Muscle layer of duodenum (tissue), 2 donors: ENCODE results near the gene DDO.

Experiments used
- H3K27ac ChIP-seq: one replicate; pipeline ENCODE4 v1.7.0; 2013; ENCODE audit warnings: mild to moderate bottlenecking, low read length
- H3K27me3 ChIP-seq: one replicate; pipeline ENCODE4 v1.7.0; 2013; ENCODE audit warnings: low read depth, mild to moderate bottlenecking, control low read depth, low read length
- H3K36me3 ChIP-seq, 2 donors: one replicate each; pipeline ENCODE4 v1.7.0; 2013; ENCODE audit warnings: low read length in 2 of 2, control low read depth in 1 of 2, mild to moderate bottlenecking in 1 of 2; ENCODE audit not compliant: insufficient read depth in 2 of 2, control insufficient read depth in 1 of 2
- H3K4me1 ChIP-seq, 2 donors: one replicate each; pipeline ENCODE4 v1.7.0; 2013; ENCODE audit warnings: low read length in 2 of 2, mild to moderate bottlenecking in 2 of 2, control low read depth in 1 of 2, moderate library complexity in 1 of 2; ENCODE audit not compliant: insufficient read depth in 2 of 2, control insufficient read depth in 1 of 2
- H3K4me3 ChIP-seq, 2 donors: one replicate each; pipeline ENCODE4 v1.7.0; 2013; ENCODE audit warnings: low read length in 2 of 2, low read depth in 1 of 2, mild to moderate bottlenecking in 1 of 2
- H3K9me3 ChIP-seq, 2 donors: one replicate each; pipeline ENCODE4 v1.7.0; 2013; ENCODE audit warnings: low read length in 2 of 2, control low read depth in 1 of 2, mild to moderate bottlenecking in 1 of 2; ENCODE audit not compliant: control insufficient read depth in 1 of 2
- donor health status: healthy.

The DDO gene

GRCh38 chr6:110366256-110366655, 49.1 kb downstream of the DDO start:
- Histone ChIP-seq H3K4me3 (no peak overlapping the region), H3K27ac (no peak overlapping the region), H3K36me3 (no peaks in the 10 kb centered on the region), H3K9me3 (no peaks in the 10 kb centered on the region), H3K27me3 (no peaks in the 10 kb centered on the region), H3K4me1 (peaks cover 0 to 5% of the 10 kb centered on the region in 2 donors)

GRCh38 chr6:110364364-110365105, 50.8 kb downstream of the DDO start:
- Histone ChIP-seq H3K27ac (peak overlapping the region; percentile 65), H3K9me3 (no peaks in the 10 kb centered on the region), H3K36me3 (no peaks in the 10 kb centered on the region), H3K4me1 (peaks cover 5 to 6% of the 10 kb centered on the region in 2 donors), H3K27me3 (no peaks in the 10 kb centered on the region), H3K4me3 (no peak overlapping the region)

- no peaks in the 10 kb centered on the region for H3K36me3 ChIP-seq
- no peaks in the 10 kb centered on the region for H3K9me3 ChIP-seq
- peak overlapping the region; percentile 65 for H3K27ac ChIP-seq
- H3K4me1 ChIP-seq, result peaks cover 7 to 13% of the 10 kb centered on the region in 2 donors
- no peaks in the 10 kb centered on the region for H3K27me3 ChIP-seq
- no peak overlapping the region for H3K4me3 ChIP-seq
These were observed 51.6 kb downstream of the DDO start for GRCh38 chr6:110363748-110364147.

- H3K4me1 ChIP-seq, result peaks cover 7 to 14% of the 10 kb centered on the region in 2 donors
- H3K36me3 ChIP-seq, result no peaks in the 10 kb centered on the region
- H3K27ac ChIP-seq, result no peak overlapping the region
- no peak overlapping the region for H3K4me3 ChIP-seq
- no peaks in the 10 kb centered on the region for H3K9me3 ChIP-seq
- no peaks in the 10 kb centered on the region for H3K27me3 ChIP-seq
These were observed 54.7 kb downstream of the DDO start for GRCh38 chr6:110360676-110361075.

GRCh38 chr6:110359556-110359955, 55.8 kb downstream of the DDO start:
- no peaks in the 10 kb centered on the region for H3K36me3 ChIP-seq
- H3K27ac ChIP-seq, result peak overlapping the region; percentile 76
- no peaks in the 10 kb centered on the region for H3K27me3 ChIP-seq
- peak overlapping the region in 1 of 2 donors; percentile 70 for H3K4me3 ChIP-seq
- H3K4me1 ChIP-seq, result peaks cover 7 to 23% of the 10 kb centered on the region in 2 donors
- H3K9me3 ChIP-seq, result no peaks in the 10 kb centered on the region

- Histone ChIP-seq H3K4me3 (peak overlapping the region; percentile 57 to 70), H3K27ac (peak overlapping the region; percentile 76), H3K36me3 (no peaks in the 10 kb centered on the region), H3K27me3 (no peaks in the 10 kb centered on the region), H3K4me1 (peaks cover 7 to 29% of the 10 kb centered on the region in 2 donors), H3K9me3 (no peaks in the 10 kb centered on the region)
These were observed 56.7 kb downstream of the DDO start for GRCh38 chr6:110358553-110359160.

- H3K27me3 ChIP-seq, result no peaks in the 10 kb centered on the region
- H3K4me1 ChIP-seq, result peaks cover 10 to 31% of the 10 kb centered on the region in 2 donors
- peak within 1 kb of the TSS; percentile 63 to 71 for H3K4me3 ChIP-seq
- no peaks in the 10 kb centered on the region for H3K9me3 ChIP-seq
- H3K36me3 ChIP-seq, result no peaks in the 10 kb centered on the region
- peak within 1 kb of the TSS; percentile 76 for H3K27ac ChIP-seq
These were observed 57.5 kb downstream of the DDO start, which contains the start of gene METTL24 for GRCh38 chr6:110357664-110358552. Gene METTL24, minus strand, starts transcription at chr6:110358349. Its CDS starts 77 bp downstream, at chr6:110358272.

- Histone ChIP-seq H3K27me3 (no peaks in the 10 kb centered on the region), H3K4me1 (peaks cover 13 to 31% of the 10 kb centered on the region in 2 donors), H3K36me3 (no peaks in the 10 kb centered on the region), H3K27ac (peak overlapping the region; percentile 64), H3K4me3 (peak overlapping the region; percentile 63 to 71), H3K9me3 (no peaks in the 10 kb centered on the region)
These were observed 58.1 kb downstream of the DDO start for GRCh38 chr6:110357298-110357663.

GRCh38 chr6:110356778-110357177, 58.6 kb downstream of the DDO start:
- H3K36me3 ChIP-seq, result no peaks in the 10 kb centered on the region
- H3K27me3 ChIP-seq, result no peaks in the 10 kb centered on the region
- H3K4me3 ChIP-seq, result peak overlapping the region; percentile 63 to 71
- H3K4me1 ChIP-seq, result peaks cover 18 to 31% of the 10 kb centered on the region in 2 donors
- no peaks in the 10 kb centered on the region for H3K9me3 ChIP-seq
- H3K27ac ChIP-seq, result peak overlapping the region; percentile 64

- Histone ChIP-seq H3K27me3 (no peaks in the 10 kb centered on the region), H3K9me3 (no peaks in the 10 kb centered on the region), H3K4me1 (peaks cover 18 to 31% of the 10 kb centered on the region in 2 donors), H3K36me3 (no peaks in the 10 kb centered on the region), H3K27ac (peak overlapping the region; percentile 70), H3K4me3 (peak overlapping the region in 1 of 2 donors; percentile 71)
These were observed 59.6 kb downstream of the DDO start for GRCh38 chr6:110355727-110356126.

- Histone ChIP-seq H3K27ac (peak overlapping the region; percentile 70), H3K36me3 (no peaks in the 10 kb centered on the region), H3K4me1 (peaks cover 17 to 31% of the 10 kb centered on the region in 2 donors), H3K4me3 (peak overlapping the region in 1 of 2 donors; percentile 71), H3K9me3 (no peaks in the 10 kb centered on the region), H3K27me3 (no peaks in the 10 kb centered on the region)
These were observed 60.4 kb downstream of the DDO start for GRCh38 chr6:110355022-110355421.
